GM21528 (cell line): Measurements from ENCODE around the gene HEPACAM2.
A peak's percentile ranks its signal among the peaks of the same experiment; 100 is the strongest.

ENCODE experiments used
- ATAC-seq: cut with Tn5 transposase; IDR thresholded peaks from one replicate; pipeline ENCODE4 v1.9.1; 2021; ENCODE audit warnings: mild to moderate bottlenecking, moderate library complexity; ENCODE audit not compliant: unreplicated experiment, low FRiP score

The HEPACAM2 gene

DNA sequence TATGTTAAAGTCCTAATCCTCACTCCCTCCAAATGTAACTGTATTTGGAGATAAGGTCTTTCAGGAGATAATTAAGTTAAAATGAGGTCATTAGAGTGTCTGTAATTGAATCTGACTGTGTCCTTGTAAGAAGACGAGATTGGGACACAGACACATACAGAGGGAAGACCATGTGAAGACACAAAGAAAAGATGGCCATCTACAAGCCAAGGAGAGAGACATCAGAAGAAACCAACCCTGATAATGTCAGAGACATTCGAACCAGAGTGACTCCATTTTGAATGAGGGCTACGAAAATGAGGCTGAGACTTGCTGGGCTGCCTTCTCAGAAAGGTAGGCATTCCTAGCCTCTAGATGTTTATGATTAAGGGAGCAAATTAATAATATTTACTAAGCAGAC is 77.5 kb downstream of the HEPACAM2 start:
- no peak for ATAC-seq

DNA sequence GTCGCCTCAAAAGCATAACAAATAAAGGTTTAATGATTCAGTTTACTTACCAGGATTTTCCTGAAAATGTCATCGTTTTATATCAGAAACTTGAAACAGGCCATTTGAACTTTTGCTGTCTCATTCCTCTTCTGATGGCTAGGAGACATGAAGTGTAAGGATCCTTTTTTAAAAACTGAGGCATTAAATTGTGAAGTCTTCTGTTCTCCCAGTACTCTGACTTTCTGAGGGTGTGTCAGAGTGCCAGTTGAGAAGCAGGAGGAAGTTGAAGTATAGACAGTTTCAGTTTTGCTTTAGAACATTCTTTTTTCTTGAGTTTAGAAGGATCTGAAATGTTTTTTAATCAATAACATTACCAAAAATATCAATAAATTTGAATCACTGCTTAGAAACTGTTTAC is 78.1 kb downstream of the HEPACAM2 start, which contains the start of gene SAMD9L:
Gene SAMD9L (minus strand): TSS at position 242 of the 400 bp plus-strand sequence. CDS start 12,414 bp downstream, outside the sequence.
- peak; percentile 61 for ATAC-seq

DNA sequence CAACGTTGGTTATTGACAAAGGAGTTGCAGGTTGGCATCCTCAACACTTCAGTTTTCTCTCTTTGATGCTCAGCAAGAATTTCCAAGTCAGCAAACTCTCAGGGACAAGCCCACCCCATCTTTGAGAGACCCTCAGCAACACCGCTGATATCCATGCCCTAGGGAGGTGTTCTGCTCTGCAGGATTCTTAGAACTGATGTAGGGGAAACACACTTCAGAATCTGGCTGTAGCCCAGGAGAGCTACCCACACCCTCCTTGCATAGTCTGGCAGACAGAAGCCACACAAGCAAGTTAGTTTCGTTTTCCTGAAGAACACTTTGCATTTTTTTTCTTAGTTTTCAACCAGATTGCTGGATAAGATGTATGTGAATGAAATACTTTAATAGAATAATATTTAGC is 78.9 kb downstream of the HEPACAM2 start:
- peak; percentile 75 for ATAC-seq

DNA sequence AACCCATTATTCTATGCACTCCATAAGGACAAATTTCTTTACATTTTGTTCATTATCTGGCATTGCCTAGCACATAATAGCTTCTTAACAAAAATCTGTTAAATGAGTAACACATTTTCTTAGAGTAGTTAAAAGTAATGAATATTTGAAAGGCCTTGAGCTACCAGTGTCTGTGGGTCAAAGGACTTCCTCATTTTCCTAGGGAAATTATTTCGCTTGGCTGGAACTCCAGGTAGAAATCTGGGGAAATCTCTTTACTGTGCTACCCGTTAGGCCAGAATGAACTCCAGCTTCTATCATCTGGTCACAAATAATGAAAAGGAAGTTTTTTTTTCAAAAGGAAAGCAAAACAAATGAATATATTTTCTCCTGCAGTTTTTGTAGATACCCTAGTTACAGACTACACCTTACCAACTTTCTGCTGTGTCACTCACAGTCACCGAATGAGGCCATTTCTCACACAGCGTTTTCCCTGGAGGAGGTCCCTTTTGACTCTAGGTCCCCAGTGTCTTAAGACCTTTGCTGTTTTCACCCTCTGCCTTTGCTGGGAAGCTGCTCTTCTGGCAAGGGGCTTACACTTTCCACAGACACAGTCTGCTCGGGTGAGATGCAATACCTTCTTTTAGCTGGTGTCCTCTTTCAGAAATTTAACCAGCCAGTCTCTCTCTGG is 79.7 kb downstream of the HEPACAM2 start:
- peak; percentile 24 for ATAC-seq

DNA sequence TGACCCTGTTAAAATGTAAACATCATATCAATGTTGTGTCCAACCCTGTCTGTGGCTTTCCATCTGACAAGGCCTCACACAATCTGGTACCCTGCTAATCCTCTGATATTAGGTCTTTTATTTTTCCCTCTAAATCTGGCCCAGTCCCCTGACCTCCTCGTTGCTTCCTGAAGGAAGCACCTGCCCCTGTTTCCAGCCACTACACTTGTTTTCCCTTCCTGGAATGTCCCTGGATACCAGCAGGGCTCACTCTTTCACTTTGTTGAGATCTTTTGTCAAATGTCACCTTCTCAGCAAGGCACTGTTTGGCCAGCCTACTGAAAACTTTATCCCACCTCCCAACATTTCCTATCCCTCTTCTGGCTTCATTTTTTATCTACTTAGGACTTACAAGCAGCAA is 80.2 kb downstream of the HEPACAM2 start:
- no peak for ATAC-seq

DNA sequence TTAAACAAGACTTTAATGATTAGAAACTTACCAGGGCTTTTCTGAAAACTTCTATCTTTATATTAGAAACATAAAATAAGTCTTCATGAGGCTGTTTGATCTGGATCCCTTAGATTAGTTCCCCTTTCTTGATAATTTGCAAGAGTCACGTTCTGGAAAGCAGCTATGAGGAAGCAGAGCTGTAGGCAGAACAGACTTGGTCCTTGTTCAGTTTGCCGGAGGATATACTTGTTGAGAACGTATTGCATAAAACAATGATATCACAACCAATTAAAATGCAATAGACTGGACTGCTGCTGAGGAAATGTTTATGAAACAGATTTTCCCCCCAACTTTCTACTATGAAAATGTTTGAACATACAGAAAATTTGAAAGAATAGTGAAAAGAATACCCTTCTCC is 80.9 kb downstream of the HEPACAM2 start:
- ATAC-seq, result no peak

DNA sequence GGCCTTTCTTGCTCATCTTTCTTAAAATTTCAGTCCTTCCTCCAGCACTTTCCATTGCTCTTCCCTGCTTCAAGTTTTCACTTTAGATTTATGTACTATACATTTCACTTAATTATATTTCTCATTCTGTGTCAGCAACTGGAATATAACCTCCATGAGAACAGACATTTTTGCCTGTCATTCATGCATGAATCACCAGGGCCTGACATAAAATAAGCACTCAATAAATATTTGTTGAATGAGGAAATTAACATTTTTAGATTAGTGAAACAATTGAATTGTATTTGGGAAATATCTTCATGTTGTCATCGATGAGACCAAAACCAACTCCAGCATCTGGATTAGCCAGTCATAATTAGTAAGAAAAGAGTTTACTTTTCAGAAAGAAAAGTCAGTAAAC is 84.1 kb downstream of the HEPACAM2 start:
- ATAC-seq, result no peak

DNA sequence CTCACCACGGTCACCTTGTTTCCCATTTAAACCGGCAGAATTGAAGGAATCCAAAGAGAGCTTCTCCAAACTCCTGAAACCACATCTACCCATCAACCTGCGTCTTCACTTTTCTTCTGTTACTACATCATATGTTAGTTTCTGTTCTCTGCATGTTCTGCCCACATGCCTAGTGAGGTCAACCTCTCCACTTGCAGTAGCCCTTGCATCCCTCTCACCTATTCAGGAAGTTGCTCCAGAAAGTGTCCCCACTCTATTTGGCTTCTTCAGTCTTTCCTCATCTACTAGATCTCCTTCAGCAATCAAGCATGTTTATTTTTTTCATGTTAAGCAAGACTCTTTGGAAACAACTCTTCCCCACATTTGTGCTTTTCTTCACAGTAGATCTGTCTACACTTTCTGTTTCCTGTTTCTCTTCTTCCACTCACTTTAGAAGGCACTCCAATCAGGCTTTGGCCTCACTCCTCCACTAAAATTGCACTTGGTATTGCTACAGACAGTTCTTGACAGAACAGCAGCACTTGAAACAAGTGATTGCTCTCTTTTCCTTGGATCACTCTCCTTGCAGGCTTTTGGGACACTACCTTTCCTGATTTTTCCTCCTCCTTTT is 85.6 kb downstream of the HEPACAM2 start:
- no peak for ATAC-seq

DNA sequence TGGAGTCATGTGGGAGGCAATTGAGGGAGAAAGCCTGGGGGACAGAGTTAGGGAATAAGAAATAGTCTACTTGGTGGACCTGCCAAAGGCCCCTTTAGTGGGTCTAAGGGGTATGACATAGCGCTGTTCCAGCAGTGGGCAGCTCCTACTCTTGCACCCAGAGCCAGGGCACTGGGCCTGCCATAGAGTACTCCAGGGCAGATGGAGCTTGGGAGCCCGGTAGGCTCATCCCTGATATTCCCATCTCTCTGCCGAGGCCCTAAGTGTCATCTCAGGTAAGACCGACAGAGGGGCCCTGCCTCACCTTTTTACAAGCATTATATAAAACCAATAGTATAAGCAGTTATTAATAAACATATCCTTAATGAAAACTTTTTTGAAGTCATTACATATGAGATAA is 87.7 kb downstream of the HEPACAM2 start:
- no peak for ATAC-seq
